GM18505 (cell line): ENCODE results near the gene IQGAP2.

Source experiments
- ATAC-seq: cut with Tn5 transposase; IDR thresholded peaks from one replicate; pipeline ENCODE4 v1.9.1; 2021; ENCODE audit not compliant: unreplicated experiment
- POLR2A ChIP-seq: IDR thresholded peaks from 4 replicates; pipeline ENCODE4 v1.6.1; 2011; ENCODE audit warnings: borderline replicate concordance; ENCODE audit not compliant: insufficient read depth, insufficient read length; ENCODE audit errors: extremely low read depth

Gene IQGAP2

GRCh38 chr5:76487386-76487785 lies 84.3 kb downstream of the IQGAP2 start:
- no peak for ATAC-seq
- TF ChIP-seq POLR2A = no peak

GRCh38 chr5:76487821-76488220 lies 84.7 kb downstream of the IQGAP2 start:
- no peak for TF ChIP-seq POLR2A

GRCh38 chr5:76488969-76489368 lies 85.9 kb downstream of the IQGAP2 start:
- no peak for TF ChIP-seq POLR2A
- ATAC-seq = no peak

More at GRCh38 chr5:76487821-76488220, 84.7 kb downstream of the IQGAP2 start:
- no peak for ATAC-seq

GRCh38 chr5:76489877-76490688 lies 87.0 kb downstream of the IQGAP2 start:
- TF ChIP-seq POLR2A = no peak
- ATAC-seq = no peak

- no peak for ATAC-seq
These were observed 87.9 kb downstream of the IQGAP2 start for GRCh38 chr5:76490960-76491359.

GRCh38 chr5:76492819-76493189 lies 89.7 kb downstream of the IQGAP2 start:
- no peak for ATAC-seq
- no peak for TF ChIP-seq POLR2A

More at GRCh38 chr5:76490960-76491359, 87.9 kb downstream of the IQGAP2 start:
- TF ChIP-seq POLR2A = no peak

- ATAC-seq = no peak
- TF ChIP-seq POLR2A = no peak
These were observed 90.2 kb downstream of the IQGAP2 start for GRCh38 chr5:76493190-76493837.

- no peak for TF ChIP-seq POLR2A
- no peak for ATAC-seq
These were observed 91.1 kb downstream of the IQGAP2 start for GRCh38 chr5:76494201-76494600.

GRCh38 chr5:76495870-76496269 lies 92.8 kb downstream of the IQGAP2 start:
- no peak for TF ChIP-seq POLR2A
- no peak for ATAC-seq

- no peak for ATAC-seq
- TF ChIP-seq POLR2A = no peak
These were observed 94.0 kb downstream of the IQGAP2 start for GRCh38 chr5:76497065-76497460.

GRCh38 chr5:76497986-76498717 lies 95.1 kb downstream of the IQGAP2 start:
- no peak for ATAC-seq
- TF ChIP-seq POLR2A = no peak

GRCh38 chr5:76499507-76500161 lies 96.5 kb downstream of the IQGAP2 start:
- ATAC-seq = no peak
- TF ChIP-seq POLR2A = no peak
